Retina (tissue), 1 donor: ENCODE results near the gene RPS6KA2.

Source experiments
- DNase-seq: peaks from one replicate; pipeline ENCODE4 v3.0.0-alpha.2; 2016

The RPS6KA2 gene

GRCh38 chr6:166497087-166497899, 129.8 kb downstream of the RPS6KA2 start:
- no peak for DNase-seq

DNA sequence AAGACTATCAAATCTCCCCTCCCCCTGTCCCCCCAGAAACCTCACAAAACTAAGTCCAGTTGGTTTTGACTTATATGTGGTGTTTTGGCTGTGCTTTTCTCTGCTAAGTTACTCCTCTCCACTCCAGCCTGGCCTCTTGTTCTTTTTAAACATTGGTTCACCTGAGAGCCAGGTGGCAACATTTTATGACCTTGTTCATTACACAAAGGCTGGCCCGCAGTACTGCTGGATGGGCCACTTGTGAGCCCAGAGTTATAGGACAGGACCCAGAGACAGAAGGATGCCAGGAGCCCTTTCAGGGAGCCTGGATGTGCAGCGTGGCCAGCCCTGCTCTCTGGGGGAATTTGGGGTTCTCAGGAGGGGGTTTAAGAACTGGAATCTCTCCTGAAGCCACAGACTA, 130.6 kb downstream of the RPS6KA2 start:
- DNase-seq, result no peak

DNA sequence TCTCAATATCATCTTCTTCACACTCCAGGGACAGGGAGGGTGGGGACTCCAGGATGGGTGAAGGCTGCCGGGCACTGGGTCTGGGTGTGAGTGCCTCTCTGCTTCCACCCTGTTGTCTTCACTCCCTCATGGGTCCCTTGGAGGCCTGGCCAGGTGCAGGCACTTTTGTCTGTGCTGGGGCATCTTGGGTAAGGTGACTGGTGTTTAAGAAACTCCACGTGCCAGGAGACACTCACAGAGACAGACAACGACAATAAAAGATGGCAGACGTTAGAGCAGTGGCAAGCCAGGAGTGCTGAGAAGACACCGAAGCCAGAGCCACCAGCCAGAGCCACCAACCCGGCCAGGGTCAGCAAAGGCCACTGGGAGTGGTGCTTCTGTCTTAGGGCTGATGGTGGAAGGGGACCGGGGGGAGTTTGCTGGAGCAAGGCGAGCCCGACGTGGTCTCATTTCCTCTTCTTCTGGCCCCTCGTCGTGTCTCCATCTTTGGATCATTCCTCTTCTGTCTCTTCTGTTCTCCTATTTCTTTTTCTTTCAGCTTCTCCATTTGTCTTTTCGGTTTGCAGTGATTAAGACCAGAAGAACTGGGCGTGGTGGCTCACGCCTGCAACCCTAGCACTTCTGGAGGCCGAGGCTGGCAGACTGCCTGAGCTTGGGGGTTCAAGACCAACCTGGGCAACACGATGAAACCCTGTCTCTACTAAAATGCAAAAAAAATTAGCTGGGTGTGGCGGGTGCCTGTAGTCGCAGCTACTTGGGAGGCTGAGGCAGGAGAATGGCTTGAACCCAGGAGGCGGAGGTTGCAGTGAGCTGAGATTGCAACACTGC, 131.3 kb downstream of the RPS6KA2 start:
- DNase-seq, result no peak

- DNase-seq, result peak; percentile 56
Observed at GRCh38 chr6:166494757-166495486, 132.1 kb downstream of the RPS6KA2 start.

DNA sequence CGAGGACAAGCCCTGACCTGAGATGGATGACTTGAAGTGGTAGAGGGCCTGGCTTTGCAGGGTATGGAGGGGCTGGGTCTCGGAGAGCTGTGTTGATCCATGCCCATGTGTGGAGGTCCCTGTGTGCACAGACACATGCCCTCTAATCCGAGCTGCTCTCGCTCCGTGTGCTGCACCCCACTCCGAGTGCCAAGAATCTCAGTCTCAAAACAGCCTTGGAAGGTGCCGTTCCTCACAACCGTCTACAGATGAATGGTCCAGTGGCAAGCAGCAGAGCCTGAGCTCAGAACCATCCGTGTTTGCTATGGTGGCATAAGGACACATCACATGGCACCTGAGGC, 133.0 kb downstream of the RPS6KA2 start:
- no peak for DNase-seq

DNA sequence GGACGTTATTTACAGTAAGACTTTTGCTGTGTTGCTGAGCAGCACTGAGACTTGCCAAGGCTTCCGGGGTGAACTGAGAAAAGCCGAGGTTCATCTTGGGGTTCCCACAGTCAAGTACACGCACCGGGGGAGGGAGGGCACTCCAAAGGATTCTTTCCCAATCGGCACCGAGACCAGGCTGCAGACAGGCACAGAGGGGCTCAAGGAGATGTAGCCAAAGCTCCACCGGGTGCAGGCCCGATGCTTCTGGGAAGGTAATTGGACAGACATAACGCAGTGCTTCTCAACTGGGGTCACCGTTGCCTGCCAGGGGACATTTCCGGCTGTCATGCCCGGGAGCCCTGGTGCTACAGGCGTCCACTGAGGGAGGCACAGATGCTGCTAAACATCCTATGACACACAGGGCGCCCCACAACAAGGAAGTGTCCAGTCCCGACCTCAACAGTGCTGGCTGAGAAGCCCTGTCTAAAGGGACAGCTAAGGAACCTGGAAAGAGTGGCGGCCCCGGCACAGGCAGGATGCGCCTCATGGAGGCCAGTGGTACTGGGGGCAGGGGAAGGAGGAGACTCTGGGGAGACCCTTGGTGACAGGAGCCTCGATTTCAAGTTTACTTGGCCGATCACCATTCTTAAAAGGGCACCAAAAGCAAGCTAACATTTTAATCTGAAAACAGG, 133.5 kb downstream of the RPS6KA2 start:
- no peak for DNase-seq

DNA sequence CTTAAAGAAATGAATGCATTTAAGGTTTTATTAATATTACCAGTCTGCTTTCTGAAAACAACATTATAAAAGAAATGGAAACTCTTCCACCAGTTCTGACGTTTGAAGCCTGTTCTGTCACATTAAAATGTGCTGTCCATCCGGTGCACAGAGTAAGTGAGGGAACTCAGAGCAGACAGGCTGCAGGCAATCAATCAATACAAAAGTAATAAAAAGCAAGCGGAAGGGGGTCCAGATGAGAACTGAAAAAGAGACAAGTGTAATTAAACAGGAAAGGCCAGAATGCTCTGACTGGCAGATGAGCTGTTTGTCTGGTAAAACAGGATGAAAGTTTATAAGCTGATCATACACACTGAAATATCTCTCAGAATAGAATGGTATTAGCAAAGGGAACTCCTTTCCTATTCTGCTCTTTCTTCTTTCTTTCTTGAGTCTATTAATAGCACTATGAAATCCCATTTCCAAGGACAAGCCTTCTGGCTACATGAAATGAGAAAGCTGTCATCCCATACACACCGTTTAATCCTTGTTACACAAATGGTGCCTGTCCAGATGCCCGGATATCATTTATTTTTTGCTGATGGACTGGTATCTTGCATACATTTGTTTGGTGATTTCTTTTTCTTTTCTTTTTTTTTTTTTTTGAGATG, 134.8 kb downstream of the RPS6KA2 start:
- no peak for DNase-seq

DNA sequence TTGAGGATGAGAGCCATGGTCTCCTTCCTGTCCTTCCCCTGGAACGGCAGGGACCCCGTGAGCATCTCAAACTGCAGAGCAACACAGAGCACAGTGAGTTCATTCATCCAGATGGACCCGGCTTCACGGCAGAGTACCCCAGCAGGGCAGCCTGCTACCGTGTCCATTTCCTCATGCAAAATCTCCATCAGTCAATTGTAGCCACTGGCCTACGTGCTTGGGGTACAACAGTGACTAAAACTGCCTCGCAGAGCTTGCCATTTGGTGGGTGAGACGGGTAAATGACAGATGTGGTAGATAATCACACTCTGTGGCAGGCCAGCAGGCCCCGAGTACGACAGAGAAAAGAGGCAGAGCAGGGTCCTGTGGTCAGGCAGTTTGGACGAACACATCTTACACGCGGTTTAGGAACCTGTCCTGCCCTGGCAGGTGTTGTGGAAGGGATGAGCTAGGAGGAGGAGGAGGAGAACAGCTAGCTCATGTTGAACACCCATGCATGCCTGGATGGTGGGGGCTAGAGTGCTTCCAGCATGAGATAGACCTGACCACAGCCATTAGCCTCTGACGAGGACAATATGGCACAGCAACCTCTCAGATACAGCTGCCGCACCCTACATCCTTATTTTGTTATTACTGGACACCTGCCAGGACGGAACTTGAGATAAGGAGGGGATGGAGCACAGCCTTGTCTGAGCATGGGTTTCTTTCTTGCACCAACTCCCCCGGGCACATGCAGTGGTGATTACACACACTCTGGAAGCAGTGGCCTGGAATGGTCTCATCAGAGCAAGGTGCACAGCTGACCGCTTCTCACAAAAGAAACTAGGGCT, 136.2 kb downstream of the RPS6KA2 start:
- peak; percentile 63 for DNase-seq

- DNase-seq, result no peak
Observed at GRCh38 chr6:166489301-166490155, 137.5 kb downstream of the RPS6KA2 start.

DNA sequence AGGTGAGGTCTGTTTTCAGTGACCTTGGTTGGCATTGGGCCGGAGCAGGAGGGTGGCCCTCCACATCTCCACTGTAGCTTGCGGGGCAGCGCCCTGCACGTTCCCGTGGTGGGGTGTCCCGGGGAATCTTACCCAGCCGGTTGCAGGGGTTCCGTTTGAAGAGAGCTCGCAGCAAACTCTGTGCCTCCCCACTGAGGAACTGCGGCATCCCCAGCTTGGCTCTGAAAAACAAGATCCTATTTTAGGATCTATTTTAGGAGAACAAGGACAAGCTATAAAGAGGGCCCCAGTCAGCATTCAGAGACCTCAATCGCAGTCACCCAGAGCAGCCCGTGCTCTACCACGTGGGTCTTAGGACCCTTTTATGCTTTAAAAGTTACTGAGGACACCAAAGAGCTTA, 138.3 kb downstream of the RPS6KA2 start:
- DNase-seq, result no peak

DNA sequence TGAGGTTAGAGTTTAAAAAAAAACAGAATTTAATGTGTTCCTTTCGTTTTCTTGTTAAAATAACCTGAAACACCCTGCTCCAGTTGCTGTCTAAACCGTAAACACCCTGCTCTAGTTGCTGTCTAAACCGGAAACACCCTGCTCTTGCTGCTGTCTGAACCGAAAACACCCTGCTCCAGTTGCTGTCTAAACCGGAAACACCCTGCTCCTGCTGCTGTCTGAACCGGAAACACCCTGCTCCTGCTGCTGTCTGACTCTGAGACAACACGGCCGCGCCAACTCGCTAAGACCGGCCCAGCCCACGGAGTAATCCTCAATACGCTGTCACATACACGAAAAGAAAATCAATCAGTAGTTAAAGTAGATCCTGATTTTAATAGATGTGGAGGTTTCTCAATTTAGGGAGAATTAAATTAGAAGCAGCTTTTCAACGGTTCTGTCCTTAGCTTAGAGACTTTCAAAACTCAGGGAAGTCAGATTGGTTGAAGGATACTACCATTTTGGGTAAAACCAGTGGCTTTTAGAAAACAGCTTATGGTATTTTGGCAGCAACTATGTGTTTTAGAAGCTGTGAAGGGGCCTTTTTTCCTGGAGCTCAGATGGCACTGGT, 138.9 kb downstream of the RPS6KA2 start:
- DNase-seq, result no peak

DNA sequence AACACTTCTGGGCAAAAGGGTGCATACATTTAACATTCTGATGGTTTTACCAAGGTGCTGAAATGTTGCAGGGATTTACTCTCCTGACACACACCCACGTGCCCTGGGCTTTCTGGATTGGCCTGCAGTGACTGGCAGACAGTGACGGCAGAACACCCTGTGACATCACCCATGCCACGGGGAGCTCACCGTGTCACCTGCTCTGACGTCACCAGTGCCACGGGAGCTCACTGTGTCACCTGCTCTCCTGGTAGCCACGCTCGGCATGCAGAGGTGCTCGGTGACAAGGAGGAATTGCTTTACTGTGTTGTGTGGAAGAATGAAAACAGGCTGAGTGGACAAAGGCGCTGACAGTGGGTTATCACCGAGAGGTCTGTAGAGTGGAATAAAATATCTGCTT, 139.9 kb downstream of the RPS6KA2 start:
- no peak for DNase-seq

DNA sequence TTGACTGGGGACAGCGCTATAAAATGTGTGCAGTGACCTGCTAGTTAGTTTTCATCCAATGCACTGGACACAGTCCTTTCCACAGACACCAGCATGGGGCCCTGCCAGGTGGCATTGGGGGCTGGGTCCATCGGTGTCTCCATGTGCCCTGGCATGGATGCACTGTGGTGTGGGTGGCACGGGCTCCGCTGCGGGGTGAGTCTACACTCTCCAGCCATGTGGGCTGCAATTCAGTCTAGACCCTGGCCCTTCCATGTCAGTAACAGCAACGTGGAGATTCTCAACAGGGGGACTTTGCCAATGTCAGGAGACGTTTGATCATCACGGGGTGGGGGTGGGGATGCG, 140.5 kb downstream of the RPS6KA2 start:
- no peak for DNase-seq

- no peak for DNase-seq
Observed at GRCh38 chr6:166485651-166486535, 141.2 kb downstream of the RPS6KA2 start.

GRCh38 chr6:166484863-166485262, 142.2 kb downstream of the RPS6KA2 start:
- no peak for DNase-seq

DNA sequence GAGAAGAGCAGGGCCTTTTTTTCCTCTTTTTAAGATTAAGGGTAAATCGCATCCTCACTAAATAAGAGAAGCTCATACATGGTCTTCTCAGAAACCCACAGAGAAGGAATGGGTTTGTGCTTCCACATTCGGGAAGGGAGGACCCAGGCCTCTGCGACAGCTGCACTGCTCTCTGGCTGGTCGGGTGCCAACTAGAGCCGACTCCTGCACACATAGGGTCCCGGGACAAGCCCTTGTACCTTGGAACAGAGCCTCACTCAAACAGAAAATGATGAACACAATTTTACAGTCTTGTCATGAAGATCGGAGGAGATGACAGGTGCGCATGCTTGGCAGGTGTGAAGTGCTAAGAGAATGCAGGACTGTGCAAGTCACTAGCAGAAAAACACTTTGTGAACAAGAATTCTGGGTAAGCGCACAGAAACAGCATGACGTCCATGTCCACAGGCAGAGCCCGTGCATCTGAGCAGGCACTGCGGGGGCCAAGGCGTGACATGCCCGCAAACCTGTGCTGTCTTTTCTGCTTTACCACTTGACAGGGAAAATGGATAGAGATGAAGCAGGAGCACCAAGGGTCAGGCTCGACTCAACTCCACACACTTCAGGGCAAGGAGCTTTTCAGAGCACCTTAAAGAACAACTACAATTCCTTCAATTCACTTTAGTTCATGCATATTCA, 143.3 kb downstream of the RPS6KA2 start:
- DNase-seq, result no peak

DNA sequence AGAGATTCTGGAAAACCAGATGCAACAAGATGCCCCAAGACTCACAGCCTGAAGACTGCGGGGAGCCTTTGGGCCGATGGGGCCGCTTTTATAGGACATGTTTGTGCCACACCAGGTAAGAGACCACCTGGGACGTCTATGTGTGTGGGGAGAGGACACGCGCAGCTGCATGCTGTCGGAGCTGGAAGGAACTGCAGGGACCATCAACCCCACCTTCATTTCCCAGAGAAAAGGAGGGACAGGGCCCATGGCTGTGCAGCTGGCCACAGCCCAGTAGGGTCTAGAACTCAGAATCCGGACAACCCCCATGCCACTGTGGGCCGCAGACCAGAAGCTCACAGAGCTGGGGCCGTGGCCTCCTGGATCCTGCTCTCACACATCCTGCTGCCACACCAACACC, 144.0 kb downstream of the RPS6KA2 start:
- no peak for DNase-seq

- DNase-seq, result no peak
Observed at GRCh38 chr6:166478782-166479592, 148.1 kb downstream of the RPS6KA2 start.
